Measurements from ENCODE around the gene TAOK3.

TAOK3 gene

DNA sequence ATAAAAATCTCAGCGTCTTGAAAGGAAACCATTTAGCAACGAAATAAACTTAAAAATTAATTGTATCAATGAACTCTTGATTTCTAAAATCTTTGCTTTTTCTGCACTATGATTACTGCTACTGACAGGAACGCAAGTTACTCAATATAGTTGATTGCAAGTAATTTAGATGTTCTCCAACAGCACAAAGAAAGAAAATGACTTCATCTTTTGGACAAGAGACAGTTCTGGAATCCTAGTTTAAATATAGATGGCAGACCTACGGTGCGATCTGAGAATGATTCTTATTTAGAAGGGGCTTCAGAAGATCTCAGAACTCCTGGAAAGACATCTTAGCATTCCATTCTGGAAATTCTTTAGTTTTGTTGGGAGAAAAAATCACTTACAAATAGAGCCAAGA lies 2.2 kb upstream of the TAOK3 start:
- H3K4me3 Mint-ChIP-seq = peak overlapping the region; percentile 88 to 98 (median 98)
- H3K36me3 Mint-ChIP-seq (ENCODE audit: low read depth) = peaks cover 2% of the 10 kb centered on the region
- no peaks in the 10 kb centered on the region for H3K9me3 Mint-ChIP-seq
- peaks cover 50% of the 10 kb centered on the region for H3K4me1 Mint-ChIP-seq
- TF ChIP-seq, protein P1, sequence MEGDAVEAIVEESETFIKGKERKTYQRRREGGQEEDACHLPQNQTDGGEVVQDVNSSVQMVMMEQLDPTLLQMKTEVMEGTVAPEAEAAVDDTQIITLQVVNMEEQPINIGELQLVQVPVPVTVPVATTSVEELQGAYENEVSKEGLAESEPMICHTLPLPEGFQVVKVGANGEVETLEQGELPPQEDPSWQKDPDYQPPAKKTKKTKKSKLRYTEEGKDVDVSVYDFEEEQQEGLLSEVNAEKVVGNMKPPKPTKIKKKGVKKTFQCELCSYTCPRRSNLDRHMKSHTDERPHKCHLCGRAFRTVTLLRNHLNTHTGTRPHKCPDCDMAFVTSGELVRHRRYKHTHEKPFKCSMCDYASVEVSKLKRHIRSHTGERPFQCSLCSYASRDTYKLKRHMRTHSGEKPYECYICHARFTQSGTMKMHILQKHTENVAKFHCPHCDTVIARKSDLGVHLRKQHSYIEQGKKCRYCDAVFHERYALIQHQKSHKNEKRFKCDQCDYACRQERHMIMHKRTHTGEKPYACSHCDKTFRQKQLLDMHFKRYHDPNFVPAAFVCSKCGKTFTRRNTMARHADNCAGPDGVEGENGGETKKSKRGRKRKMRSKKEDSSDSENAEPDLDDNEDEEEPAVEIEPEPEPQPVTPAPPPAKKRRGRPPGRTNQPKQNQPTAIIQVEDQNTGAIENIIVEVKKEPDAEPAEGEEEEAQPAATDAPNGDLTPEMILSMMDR (IDR thresholded peaks at IDR 0.05; ENCODE audit: unreplicated experiment in 3 of 3) = no peak
- H3K27me3 Mint-ChIP-seq (ENCODE audit: low read depth) = peaks cover 28% of the 10 kb centered on the region
- H3K27ac Mint-ChIP-seq = peak overlapping the region; percentile 98 to 100 (median 99)

DNA sequence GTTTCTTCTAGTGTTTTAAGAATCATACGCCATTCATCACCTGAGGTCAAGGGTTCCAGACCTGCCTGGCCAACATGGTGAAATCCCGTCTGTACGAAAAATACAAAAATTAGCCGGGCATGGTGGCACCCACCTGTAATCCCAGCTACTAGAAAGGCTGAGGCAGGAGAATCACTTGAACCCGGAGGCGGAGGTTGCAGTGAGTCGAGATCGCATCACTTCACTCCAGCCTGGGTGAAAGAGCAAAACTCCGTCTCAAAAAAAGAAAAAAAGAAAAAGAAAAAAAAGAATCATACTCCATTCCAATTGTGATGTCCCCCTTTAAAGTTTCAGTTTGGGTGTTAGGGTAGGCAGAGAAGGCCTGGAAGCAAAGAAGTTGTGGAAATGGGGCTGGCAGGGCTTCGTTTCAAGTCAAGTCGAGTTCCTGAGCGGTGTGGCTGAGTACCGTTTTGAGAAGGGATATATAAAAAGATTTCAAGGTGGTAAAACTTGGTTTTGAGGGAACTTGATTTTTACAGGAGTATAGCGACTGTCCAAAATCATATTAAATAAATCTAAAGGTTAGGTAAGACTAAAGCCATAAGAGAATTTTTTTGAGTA lies 1.5 kb upstream of the TAOK3 start:
- Mint-ChIP-seq H3K4me1 (peaks cover 50% of the 10 kb centered on the region), H3K27me3 (ENCODE audit: low read depth) (peaks cover 33% of the 10 kb centered on the region), H3K4me3 (peak overlapping the region; percentile 88 to 98 (median 98)), H3K27ac (peak overlapping the region in 2 of 3 experiments; percentile 99 to 100), H3K36me3 (ENCODE audit: low read depth) (no peaks in the 10 kb centered on the region), H3K9me3 (no peaks in the 10 kb centered on the region)
- TF ChIP-seq, protein P1 (IDR thresholded peaks at IDR 0.05; ENCODE audit: unreplicated experiment in 3 of 3) = no peak

DNA sequence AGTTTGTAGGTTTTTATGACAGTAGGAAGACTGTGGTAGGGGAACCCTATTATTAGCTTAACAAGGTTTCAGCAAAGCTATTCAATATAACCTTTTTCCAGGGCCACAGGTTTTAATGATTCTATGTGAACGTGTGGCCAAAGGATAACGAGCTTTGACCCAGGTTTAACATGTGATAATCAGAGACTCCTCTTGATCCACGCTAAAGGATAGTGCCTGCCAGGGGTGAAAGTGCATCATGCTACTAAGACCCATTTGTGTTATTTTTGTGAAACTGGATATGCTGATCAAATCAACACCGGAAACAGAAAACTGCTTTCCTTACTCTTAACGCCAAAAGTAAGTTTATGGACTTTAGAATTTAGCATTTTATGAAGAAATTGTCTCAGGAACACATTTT lies 909 bp upstream of the TAOK3 start:
- Mint-ChIP-seq H3K9me3 (no peaks in the 10 kb centered on the region), H3K27me3 (ENCODE audit: low read depth) (peaks cover 35% of the 10 kb centered on the region), H3K36me3 (ENCODE audit: low read depth) (no peaks in the 10 kb centered on the region), H3K27ac (peak overlapping the region; percentile 90 to 97 (median 93)), H3K4me3 (peak overlapping the region; percentile 88 to 98 (median 98)), H3K4me1 (peaks cover 50% of the 10 kb centered on the region)
- TF ChIP-seq, protein P1 (IDR thresholded peaks at IDR 0.05; ENCODE audit: unreplicated experiment in 3 of 3) = no peak

DNA sequence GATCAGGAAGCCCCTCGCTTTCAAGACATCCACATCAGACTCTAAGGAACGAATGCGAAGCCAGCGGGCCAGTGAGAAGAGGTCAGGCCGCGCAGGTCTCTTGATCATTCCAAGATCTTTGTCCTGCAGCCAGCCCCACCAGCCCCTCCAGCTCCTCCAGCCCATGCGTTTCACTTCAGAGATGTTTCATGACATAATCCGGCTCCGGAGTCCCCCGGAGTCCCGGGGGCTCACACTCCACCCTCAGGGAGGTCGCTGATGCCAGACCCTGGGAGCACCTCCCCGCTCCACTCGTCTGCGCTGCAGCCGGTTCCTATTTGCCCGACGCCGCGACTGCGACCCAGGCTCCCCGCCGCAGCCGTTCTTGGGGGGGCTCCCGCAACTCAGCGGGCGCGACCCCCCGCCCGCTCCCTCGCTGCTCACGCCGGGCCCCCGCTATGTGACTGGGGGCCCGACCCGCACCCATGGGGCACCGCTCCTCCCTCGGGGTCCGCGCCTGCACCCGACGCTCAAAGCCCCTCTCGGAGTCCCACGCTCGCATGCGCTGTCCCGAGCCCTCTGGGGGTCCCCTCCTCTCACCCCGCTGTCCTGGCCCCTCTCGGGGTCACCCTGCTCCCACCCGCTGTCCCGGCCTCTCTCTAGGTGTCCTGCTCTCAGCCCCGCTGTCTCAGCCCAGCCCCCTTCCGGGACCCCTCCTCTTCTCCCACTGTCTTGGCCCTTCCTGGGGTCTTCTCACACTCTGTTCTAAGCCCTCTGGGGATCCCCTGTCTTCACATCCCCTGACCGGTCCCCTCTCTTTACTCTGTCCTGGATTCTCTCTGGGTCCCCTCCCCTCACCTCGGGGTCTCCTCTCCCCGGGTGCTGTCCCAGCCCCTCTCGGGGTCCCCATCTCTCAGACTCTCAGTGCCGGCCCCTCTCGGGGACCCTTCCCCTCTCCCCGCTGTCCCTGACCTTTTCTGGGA lies 1.1 kb downstream of the TAOK3 start:
- no peaks in the 10 kb centered on the region for H3K9me3 Mint-ChIP-seq
- no peak overlapping the region for H3K27ac Mint-ChIP-seq
- TF ChIP-seq, protein P1 (IDR thresholded peaks at IDR 0.05; ENCODE audit: unreplicated experiment in 3 of 3) = no peak
- H3K36me3 Mint-ChIP-seq (ENCODE audit: low read depth) = no peaks in the 10 kb centered on the region
- H3K27me3 Mint-ChIP-seq (ENCODE audit: low read depth) = peaks cover 35% of the 10 kb centered on the region
- peak overlapping the region; percentile 88 to 98 (median 98) for H3K4me3 Mint-ChIP-seq
- peaks cover 40% of the 10 kb centered on the region for H3K4me1 Mint-ChIP-seq

DNA sequence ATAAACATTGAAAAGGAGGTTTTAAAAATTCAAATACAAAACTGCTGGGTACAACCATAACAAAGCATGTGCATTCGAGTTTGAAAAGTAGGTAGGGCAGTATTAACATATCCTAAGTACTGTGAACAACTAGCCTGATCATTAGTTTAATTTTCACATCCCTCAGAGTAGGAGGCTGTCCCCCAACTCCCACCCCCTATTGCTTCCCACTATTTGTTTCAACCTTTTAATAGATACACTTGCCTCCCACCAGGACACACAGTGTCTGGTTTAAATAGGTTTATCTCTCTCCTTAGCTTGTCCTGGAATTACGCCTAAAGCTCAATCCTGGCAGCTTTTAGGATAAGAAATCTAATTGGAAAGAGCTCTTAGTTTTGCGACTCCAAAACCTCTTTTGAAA lies 2.1 kb downstream of the TAOK3 start:
- Mint-ChIP-seq H3K27ac (no peak overlapping the region), H3K9me3 (no peaks in the 10 kb centered on the region), H3K4me1 (peaks cover 34% of the 10 kb centered on the region), H3K36me3 (ENCODE audit: low read depth) (no peaks in the 10 kb centered on the region), H3K4me3 (peak overlapping the region; percentile 81 to 98 (median 83)), H3K27me3 (ENCODE audit: low read depth) (peaks cover 35% of the 10 kb centered on the region)
- TF ChIP-seq, protein P1 (IDR thresholded peaks at IDR 0.05; ENCODE audit: unreplicated experiment in 3 of 3) = no peak
